Middle frontal gyrus (tissue), 1 donor: ENCODE data around the gene PTGER2.

Source experiments
- DNase-seq: peaks from one replicate; pipeline ENCODE4 v3.0.0-alpha.2; 2015; ENCODE audit warnings: low spot score; ENCODE audit errors: extremely low spot score

Gene PTGER2

DNA sequence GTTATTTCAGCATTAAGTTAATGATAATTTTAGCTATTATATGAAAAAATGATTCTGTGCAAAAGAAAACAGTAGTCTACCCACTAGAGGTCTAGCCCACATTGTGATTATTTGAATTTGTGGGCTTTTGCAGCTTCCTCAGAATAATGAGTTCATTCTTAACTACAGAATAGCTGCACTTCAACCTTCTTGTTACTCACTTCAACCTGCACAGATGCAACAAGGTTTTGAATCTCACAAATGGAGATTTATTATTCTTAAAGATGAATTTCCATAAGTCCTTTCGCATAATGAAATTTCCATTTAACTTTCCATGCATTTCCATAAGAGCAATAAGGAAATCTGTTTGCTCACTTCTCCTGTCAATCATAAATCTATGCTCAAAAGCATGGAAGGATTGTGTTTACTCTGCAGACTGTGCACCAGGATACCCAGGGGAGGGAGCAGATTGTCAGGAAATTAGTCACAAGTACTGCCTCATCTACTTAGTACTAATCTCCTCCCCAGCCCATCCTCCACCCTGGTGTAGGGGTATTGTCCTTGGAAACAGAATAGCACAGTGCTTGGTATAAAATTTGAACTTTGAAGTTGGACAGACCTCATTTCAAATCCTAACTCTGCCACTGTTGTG lies 24.1 kb downstream of the PTGER2 start:
- no peak for DNase-seq

DNA sequence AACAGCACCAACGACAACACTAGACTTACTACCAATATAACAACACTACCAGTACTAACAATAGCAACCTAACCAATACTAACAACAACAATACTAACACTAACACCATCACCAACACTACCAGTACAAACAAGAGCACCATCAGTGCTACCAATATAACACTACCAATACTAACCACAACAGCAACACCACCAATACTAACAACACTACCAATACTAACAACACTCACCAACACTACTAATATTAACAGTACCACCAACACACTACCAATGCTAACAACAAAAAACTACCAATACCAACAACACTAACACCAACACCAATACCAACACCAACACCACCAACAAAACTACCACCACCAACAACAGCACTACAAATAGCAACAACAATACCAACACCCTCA lies 25.1 kb downstream of the PTGER2 start:
- no peak for DNase-seq

DNA sequence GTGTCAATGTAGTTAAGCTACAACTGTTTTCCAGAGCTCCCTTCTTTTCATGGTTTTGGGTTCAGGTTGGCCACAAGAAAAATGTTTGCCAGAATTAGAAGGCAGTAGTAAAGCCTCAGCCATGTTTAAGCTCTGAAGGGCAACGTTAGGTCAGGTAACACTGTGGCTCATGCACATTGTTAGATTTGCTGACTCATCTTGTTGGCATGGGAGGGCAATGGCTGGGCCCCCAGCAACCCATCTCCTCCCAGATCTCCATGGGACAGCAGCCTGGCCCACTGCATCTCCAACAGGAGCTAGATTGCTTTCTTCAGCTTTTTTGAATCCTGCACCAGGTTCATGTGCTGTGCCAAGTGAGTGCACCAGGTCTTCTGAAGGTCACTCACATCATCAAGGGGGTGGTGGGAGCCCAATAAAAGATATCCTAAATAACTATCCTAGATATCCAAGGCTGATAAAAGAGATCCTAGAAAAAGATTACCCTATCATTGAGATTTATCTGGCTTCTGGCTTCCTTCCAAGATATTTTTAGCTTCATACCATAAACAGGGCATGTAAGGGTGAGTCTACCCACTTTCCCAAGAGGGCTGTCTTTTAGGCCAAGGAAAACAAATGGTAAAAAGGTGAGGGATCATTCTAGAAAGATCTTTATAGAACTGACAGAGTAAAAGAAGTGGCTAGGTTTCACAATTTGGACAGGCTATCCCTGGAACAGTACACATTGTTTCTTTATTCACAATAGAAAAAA lies 28.9 kb downstream of the PTGER2 start:
- no peak for DNase-seq

DNA sequence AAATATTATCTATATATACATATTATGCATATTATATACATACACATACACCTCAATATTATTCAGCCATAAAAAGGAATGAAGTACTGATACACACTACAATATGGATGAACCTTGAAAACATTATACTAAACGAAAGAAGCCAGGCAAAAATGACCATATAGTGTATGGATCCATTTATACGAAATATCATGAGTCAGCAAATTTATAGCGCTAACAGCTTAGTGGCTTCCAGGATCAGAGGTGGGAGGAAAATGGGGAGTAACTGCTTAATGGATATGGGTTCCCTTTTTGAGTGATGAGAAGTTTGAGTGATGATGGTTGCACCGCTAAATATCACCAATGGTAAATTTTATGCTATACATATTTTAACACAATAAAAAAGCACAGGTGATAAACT lies 32.7 kb downstream of the PTGER2 start:
- DNase-seq = no peak

DNA sequence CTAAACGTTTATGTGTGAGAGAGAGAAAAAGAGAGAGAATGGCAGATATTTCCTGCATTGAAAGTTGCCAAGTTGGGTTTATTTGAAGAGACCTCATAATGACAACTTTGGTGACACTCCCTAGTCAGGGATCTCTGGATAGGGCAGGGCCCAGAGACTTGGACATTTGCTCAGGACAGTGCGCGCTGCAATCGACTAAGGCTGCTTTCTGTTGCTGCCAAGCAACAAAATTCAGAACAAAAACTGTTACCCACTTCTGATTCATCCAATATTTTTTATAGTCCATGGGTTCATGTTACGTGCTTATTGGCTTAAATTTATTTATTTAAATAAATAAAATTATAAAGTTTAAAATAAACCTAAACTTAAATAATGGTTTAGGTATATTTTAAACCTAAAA lies 34.2 kb downstream of the PTGER2 start:
- DNase-seq = no peak

DNA sequence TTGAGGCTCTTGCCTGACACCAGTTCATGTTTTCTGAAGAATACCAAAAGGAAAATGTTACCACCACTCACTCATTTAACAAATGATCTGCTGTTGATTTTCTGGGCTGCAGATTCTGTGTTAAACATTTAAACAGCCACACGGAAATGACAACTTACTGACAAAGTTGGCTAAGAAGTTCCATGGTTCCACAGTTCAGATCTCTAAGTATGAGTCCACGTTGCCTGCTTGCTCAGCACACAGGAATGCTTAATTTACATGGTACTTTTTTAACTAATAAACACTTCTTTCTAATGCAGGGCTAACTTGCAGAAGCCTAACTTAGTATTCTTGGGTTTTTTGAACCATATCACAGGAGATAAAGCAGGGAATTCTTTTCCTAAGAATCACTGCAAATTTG lies 34.7 kb downstream of the PTGER2 start:
- DNase-seq = no peak

DNA sequence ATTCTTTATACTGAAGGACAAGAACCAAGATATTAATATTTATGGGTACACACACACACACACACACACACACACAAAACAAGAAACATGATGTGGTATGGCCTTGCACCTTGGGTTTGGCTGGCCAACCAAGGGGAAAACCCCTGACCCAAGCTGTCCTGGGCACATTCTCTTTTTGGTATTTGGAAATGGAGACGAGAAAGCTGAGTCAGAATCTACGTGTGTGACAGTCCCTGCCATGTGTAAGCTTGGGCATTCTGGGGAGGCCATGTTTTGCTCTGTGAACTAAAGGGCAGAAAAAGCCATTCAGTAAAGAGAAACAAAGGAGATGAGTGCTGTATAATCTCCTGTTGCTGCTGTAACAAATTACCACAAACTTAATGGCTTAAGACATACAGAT lies 35.6 kb downstream of the PTGER2 start:
- DNase-seq = no peak

DNA sequence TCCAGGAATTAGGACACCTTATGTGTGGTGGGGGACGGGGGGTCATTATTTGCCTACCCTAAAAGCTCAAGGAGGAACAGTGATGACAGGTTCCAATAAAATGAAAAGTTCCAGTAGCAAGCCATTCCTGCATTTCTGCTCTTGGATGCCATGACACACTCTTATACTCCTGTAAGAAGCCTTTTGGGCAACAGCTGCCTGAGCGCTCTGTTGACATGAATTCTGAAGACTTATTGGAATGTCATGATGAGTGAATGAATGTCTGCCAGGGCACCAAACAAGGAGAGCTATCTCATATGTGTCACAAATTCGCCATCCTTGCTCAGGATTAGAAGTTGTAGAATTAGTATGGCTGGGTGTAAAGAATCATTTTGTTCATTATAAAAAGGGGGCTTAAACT lies 36.3 kb downstream of the PTGER2 start:
- no peak for DNase-seq

DNA sequence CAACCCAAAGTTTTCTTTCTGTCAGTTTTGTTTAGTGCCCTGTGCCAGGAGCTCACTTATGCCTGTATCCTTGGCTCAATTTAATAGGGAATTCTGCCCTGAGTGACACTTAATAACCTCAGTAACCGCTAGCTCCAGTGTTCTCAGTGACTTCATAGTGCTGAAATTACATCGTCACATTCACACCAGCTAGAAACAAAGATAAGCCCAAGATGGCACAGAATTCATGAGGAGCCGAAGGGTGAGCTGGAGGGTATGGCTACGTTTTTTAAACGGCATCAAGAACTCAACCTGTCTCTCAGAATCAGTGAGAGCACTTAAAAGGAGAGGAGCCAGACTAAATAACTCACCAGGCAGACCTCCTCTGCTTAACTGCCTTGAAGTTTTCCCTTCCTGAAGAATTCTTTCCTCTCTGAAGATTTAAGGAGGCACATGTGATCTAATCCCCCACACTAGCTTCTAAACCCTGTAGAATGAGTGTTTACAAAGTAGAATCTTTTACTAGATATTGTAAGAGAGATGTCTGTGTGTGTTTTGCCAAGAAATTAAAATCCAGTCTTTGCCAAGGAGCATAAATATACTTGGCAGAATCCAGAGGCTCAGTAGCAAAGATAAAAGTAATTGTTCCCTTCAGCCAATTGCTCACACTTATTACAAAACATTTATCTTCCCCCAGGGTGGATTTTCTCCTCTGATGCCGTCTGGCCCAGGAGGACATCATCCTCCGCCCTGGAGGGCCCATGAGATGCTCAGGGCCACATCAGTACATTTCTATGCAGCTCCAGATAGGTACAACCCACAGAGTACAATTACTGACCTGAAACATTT lies 37.3 kb downstream of the PTGER2 start:
- no peak for DNase-seq

DNA sequence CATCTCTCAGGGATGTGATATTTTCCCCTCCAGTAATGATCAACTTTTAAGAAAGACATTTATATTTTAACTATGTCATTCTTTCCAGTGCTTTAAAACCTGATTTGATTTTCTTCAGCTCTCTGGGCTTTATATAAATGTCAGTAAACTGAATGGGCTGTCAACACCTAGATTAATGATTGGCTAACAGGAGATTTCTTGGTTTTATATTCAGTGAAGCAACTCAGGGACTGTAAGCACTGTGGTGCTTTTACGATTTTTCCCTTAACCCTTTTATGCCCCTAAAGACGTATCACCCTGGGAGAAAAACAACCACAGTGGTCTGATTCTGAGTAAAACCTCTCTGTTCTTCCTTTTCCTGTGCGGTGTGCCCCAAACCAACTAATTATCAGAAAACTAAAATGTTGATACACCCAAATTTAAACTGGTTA lies 38.0 kb downstream of the PTGER2 start:
- no peak for DNase-seq

DNA sequence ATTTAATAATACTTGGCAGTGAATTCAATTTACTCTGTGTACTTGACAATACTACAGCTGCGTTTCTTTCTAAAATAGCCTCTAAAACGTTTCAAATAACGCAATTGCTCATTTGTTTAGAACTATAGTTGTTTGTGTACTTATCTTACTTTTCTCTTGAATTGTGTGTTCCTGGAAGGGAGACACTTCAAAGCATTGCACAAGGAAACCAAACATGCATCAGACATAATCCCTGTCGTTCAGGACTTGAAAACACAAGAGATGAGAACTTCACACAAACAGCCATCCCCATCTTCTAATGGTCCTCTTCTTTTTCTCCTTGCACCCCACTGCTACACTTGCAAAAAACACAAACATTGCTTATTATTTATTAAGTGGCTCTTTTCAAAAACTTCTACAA lies 38.5 kb downstream of the PTGER2 start:
- no peak for DNase-seq

DNA sequence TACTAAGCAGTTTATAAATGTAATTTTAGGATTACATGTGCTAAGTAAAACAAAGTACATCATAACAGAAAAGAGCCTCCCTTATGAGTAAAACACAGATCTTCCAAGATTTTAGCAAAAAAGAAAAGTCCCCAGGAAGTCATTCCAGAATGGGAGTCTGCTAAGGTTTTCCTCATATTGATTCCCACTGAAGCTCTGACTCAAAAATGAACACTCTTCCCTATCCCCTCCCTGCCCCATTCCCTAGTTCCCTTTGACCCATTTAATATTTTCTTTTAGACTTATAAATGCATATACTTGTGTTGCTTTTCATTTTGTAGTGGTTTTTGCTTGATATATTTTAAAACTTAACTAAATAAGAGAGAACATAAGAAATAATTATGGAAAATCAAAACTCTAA lies 40.1 kb downstream of the PTGER2 start:
- no peak for DNase-seq

DNA sequence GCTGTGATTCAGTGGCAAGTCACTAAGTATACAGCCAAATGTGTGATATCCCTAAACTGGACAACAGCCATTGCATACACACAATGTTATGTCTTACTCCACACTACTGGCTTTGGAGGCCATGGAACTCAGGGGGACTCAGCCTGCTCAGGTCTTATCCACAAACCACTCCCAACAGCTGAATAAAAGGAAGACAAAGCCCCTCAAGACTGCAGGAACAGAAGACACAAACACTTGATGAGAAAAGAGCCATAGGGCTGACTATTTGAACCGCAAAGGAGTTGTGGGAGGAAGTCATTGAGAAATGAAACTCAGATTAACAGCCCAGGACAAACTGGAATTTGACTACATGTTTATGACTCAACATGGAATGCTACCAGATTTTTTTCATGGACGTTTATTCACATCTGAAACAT lies 40.9 kb downstream of the PTGER2 start:
- no peak for DNase-seq

DNA sequence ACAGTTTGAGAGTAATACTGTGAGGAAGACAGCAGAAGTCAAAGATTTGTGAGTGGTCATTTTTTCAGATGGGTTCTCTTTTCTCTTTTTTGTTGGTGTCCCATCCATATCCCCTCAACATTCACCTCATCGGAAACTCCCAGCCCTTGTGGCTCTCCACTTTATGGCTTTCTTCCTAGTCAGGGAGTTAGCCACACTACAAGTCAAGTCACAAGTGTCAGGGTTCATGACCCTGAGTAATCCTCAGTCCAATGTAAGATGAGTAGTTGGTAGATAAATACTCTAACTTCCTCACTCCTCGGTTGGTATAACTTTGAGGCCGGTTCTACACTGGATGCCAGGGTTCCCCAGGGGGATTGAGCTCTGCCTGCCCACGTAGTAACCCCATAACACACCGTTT lies 41.4 kb downstream of the PTGER2 start:
- no peak for DNase-seq

DNA sequence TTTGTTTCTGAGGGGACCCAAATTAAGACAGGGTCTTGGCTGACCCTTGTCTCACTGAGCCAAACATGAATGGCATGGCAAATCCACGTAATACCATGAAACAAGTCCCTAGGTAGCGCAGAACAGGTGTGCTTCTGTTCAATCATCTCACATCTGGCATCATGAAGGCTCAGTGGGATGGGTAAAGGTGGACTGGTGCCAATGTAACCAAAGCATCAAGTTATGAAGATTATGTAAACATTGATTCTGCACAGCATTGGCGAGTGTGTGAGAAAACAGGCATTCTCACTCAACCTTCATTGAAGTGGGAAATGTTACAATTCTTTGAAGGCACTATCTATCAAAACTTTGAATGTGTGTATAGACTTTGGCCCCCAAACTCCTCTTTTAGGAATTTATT lies 41.9 kb downstream of the PTGER2 start:
- no peak for DNase-seq

DNA sequence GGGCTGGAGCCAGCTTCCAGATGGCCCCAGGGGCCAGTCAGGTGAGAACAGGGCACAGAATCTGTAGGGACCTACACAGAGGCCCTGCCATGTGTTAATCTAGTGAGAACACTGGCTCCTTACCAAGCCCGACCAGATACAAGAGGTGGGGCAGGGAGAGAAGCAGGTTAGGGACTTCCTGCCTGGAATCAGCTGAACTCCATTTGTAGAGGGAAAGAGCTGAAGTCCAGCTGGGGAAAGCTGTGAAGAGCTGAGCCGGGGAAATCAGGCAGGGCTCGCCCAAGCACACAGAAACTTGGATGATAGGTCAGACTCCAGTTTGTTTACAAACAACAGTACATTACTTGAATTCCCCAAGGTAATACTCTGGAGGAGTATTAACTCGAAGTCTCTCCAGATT lies 46.7 kb downstream of the PTGER2 start:
- no peak for DNase-seq

DNA sequence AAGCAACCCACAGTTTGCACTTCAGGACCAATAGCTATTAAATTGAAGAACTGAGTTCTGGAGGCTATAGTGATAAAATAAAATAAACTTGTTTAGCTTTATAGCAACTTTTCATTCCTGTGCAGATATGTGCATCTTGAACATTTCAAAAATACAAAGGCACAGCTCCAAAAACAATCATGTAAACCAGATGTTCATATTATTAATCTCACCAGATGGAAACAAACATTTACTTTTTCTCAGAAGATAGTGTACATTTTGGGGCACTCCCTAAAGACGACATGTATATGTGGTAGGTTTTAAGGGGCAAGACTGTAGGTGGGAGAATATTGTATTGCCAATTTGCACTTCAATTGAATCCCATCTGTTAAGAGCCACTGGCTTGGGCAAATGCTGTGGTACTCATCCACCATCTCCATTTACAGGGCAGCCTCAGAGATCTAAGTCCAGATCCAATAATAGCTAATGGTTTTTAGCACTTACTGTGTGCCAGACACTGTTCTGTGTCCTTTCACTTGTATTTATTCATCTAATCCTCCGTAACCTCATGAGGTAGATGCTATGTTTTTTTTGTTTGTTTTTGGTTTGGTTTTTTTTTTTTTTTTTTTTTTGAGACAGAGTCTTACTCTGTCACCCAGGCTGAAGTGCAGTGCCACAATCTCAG lies 49.1 kb downstream of the PTGER2 start:
- no peak for DNase-seq

DNA sequence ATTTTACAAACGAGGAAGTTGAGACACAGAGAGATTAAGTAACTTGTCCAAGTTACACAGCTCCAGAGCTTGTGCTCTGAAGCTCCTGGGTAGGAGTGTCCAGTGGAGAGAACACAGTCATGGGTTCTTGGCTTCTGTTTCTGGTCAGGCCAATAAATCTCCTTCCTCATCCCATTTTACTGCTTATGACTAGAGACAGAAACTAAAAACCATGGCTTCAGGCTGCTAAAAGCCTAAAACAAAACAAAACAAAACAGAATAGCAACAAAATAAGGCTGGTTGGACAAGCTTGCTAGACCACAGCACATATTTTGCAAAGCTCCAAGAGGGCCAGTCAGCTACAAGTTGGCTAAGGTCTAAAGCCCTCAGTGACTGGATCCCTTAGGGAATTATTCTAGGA lies 49.8 kb downstream of the PTGER2 start:
- no peak for DNase-seq

DNA sequence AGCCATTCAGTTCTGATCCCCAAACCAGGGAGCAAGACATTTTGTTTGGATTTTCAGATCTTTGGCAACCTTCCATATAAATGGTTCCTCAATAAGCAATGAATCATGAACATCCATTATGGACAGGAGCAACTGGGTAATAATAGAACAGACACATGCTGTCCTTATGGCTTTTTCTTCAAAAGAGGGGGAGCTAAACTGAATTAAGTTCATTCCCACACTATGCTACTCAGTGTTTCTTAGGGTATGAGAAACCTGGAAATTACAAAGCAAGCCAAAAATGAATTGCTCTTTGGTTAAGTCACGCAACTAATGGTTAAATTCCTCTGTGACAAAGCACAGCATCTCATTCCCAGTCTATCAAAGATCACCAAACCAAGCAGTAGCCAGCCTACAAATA lies 51.0 kb downstream of the PTGER2 start:
- DNase-seq = no peak

DNA sequence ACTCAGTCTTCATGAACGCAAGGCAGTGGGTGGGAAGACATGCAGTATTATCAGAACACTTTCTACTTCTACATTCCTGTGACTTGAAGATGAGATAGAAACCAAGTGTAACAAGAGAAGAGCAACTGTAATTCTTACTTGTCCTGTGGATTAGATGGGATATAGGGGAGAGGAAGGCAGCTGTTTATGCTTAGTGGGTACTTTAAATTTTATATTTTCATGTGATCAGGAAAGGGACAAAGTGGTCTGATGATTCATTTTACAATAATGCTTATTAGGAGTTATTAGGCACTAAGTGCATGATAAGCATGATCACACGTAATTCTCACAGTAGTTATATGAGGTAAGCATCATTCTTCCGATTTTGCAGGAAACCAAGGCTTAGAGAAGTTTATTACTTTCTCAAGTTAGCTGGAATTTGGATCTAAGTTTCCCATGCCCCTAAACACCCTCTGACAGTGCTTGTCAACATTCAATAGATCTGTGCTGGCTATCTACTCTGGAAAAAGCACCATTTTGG lies 52.7 kb downstream of the PTGER2 start:
- DNase-seq = no peak

DNA sequence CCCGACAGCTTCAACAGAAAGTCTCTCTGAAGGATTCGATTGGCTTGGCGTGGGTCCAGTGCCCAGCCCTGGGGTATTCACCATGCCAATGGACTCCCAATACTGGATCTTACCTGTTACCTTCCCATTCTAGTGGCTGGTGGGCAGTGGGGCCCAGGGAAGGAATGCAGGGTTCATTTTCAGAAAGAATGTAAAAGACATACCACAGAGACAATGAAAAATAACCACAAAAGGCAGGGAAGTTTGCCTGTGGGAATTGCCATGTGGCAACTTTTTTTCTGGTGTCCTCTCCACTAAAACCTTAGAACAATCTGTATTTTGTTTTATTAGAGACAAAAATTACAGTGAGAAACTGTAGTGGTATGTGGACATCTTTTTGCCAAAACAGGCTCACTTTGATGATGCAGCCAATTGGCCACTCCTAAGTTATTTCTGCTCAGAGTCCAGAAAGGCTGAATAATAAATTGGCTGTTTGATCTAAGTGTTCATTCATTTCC lies 55.2 kb downstream of the PTGER2 start:
- DNase-seq = no peak
